Right atrium auricular region (tissue), 2 donors: Measurements from ENCODE around the gene DCAF15. TPM values are rescaled to one million over a fixed set of nuclear protein-coding genes. Genes with fewer than 3 reads are reported as not detected.

ENCODE experiments used
- DNase-seq: peaks from one replicate; pipeline ENCODE4 v3.0.0-alpha.2; 2019; ENCODE audit warnings: low spot score
- H3K27ac ChIP-seq, 2 donors: fragments of 200-600 bp; sonication (generic); 1 replicate in 1 of 2; 2 replicates in 1 of 2; pipeline ENCODE4 v1.5.1; 2016 to 2019
- H3K27me3 ChIP-seq, 2 donors: fragments of 200-600 bp; sonication (generic); one replicate each; pipeline versions ENCODE4 v1.5.1 to v1.6.0; 2017 to 2019
- H3K36me3 ChIP-seq: fragments of 200-600 bp; sonication (generic); one replicate; pipeline ENCODE4 v1.5.1; 2016
- H3K4me1 ChIP-seq, 2 donors: fragments of 200-600 bp; sonication (generic); one replicate each; pipeline versions ENCODE4 v1.5.1 to v1.6.0; 2017 to 2019
- H3K4me3 ChIP-seq, 2 donors: fragments of 200-600 bp; sonication (generic); 1 replicate in 1 of 2; 2 replicates in 1 of 2; pipeline ENCODE4 v1.5.1; 2017 to 2019; ENCODE audit warnings: mild to moderate bottlenecking in 1 of 2, moderate library complexity in 1 of 2
- H3K9me3 ChIP-seq, 2 donors: fragments of 200-600 bp; sonication (generic); one replicate each; pipeline ENCODE4 v1.5.1; 2019
- total RNA-seq, 2 donors: library from RNA; depleted of rRNA; stranded (reverse); fragments of >200 nt; gene quantifications; one replicate each; pipeline ENCODE4 v1.1.0, GENCODE V29; 2016
- TF ChIP-seq, protein P1 (sequence below), 2 donors: fragments of 200-600 bp; sonication (generic); IDR thresholded peaks; one replicate each; pipeline ENCODE4 v1.5.1; 2019; ENCODE audit warnings: antibody characterized with exemption in 2 of 2

Gene DCAF15
- total RNA-seq, 2 donors from 2014 or later = 10.6 to 12.2 TPM

DNA sequence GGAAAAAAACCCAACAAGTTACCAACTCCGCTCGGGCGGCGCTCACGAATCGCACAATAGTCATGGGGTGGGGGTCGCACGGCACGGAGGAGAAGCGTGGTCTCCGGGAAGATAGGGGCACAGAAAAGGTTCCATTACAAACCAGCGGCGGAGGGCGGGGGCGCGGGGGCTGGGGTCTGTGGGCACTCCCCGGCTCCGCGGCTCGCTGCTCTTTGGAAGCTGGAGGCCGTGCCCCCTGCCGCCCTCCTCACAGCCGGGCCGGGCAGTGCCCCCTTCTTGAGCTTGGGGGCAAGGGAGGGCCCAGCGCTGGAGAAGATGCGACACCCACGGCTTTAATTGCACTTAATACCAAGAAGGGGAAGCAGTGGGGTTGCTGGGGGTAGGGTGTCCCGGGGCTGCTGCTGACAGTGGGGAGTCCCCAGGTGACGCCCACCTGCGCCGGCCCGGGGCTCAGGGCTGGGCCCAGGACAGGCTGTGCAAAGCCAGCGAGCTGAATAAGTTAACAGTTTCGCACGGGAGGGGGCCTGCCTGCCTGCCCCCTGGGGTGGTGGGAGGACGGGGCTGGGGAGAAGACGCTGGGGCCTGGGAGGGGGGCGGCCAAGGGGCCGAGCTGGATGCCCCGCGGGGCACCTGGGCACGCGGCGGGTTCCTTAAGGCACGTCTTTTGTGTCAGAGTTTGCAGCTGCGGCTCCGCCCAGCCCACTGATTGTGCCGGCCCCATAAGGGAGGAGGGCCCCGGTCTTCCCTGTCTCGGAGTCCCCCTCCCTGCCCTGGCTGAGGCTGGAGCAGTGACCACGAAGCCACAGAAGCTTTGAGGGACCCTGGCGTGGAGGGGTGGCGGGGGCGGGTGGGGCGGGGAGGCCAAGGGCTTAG is 9.8 kb downstream of the DCAF15 start:
- Histone ChIP-seq H3K4me3 (peak overlapping the region in 1 of 2 donors; percentile 37), H3K27ac (no peak overlapping the region), H3K36me3 (peaks cover 50% of the 10 kb centered on the region), H3K27me3 (no peaks in the 10 kb centered on the region), H3K9me3 (no peaks in the 10 kb centered on the region), H3K4me1 (peaks cover 0 to 12% of the 10 kb centered on the region in 2 donors)
- no peak for DNase-seq
- TF ChIP-seq, protein P1, sequence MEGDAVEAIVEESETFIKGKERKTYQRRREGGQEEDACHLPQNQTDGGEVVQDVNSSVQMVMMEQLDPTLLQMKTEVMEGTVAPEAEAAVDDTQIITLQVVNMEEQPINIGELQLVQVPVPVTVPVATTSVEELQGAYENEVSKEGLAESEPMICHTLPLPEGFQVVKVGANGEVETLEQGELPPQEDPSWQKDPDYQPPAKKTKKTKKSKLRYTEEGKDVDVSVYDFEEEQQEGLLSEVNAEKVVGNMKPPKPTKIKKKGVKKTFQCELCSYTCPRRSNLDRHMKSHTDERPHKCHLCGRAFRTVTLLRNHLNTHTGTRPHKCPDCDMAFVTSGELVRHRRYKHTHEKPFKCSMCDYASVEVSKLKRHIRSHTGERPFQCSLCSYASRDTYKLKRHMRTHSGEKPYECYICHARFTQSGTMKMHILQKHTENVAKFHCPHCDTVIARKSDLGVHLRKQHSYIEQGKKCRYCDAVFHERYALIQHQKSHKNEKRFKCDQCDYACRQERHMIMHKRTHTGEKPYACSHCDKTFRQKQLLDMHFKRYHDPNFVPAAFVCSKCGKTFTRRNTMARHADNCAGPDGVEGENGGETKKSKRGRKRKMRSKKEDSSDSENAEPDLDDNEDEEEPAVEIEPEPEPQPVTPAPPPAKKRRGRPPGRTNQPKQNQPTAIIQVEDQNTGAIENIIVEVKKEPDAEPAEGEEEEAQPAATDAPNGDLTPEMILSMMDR (IDR thresholded peaks at IDR 0.05) = no peak

DNA sequence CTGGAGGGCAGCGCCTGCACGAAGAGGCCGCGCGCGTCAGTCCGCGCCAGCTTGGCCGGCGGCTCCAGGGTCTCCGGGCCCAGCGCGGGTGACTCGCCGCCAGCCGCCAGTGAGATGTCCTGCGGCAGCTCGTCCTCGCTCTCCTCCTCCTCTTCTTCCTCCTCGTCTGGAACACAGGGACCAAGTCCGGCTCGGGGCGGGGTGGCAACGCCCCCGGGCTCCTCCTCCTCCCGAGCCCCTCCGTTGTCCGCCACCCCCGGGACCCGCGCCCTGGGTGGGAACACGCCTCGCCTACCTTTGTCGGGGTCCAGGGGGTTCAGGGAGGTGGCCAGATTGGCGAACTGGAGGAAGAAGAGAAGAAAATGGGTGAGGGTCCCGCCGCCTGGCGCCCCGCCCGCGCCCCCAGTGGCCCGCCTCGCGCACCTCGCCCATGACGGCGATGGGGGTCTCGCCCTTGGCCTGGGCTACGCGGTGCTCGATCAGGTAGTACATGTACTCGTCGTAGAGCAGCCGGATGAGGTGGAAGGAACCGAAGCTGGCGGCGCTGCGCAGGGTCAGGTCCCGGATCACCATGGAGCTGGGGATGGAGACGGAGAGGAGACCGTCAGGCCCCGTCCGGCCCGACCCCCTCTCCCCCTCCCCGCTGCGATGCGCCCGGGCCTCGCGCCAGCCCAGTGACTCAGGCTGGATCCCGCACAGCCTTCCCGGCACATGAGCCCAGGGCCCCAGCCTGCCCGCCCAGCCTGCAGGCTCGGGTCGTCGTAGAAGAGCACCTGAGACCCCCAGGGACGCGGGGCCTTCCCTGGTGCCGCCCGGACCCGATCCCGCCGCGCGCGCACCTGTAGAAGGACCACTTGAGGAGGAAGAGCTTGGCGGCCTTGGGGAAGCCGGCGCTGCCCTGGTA is 10.6 kb downstream of the DCAF15 start:
- Histone ChIP-seq H3K36me3 (peaks cover 55% of the 10 kb centered on the region), H3K4me1 (peaks cover 0 to 3% of the 10 kb centered on the region in 2 donors), H3K9me3 (no peaks in the 10 kb centered on the region), H3K27me3 (no peaks in the 10 kb centered on the region), H3K27ac (peak overlapping the region in 1 of 2 donors; percentile 16), H3K4me3 (peak overlapping the region in 1 of 2 donors; percentile 37)
- DNase-seq = no peak
- TF ChIP-seq, protein P1 (IDR thresholded peaks at IDR 0.05) = no peak

DNA sequence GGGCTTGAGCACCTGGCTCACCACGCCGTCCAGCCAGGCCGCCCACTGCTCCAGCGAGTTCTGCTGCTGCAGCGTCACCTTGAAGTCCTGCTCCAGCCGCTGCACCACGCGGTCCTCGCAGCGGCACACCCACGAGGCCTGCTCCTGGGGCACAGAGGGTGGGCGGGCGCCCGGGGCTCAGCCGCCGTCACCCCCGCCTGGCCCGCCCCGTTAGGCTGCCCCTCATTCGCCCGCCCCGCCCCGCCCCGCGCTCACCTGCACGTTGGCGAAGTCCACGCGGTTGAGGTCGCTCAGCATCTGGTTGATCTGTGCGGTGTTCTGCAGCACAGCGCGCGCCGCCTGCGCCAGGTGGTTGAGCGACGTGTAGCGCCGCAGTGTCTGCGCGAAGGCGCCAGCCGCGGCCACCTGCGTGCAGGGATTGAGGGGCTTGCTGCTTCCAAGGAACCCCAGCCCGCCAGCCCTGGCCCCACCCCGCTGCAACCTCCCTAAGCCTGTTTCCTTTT is 11.3 kb downstream of the DCAF15 start:
- Histone ChIP-seq H3K27ac (no peak overlapping the region), H3K27me3 (no peaks in the 10 kb centered on the region), H3K36me3 (peaks cover 62% of the 10 kb centered on the region), H3K9me3 (no peaks in the 10 kb centered on the region), H3K4me1 (no peaks in the 10 kb centered on the region), H3K4me3 (no peak overlapping the region)
- TF ChIP-seq, protein P1 (IDR thresholded peaks at IDR 0.05) = no peak
- no peak for DNase-seq

DNA sequence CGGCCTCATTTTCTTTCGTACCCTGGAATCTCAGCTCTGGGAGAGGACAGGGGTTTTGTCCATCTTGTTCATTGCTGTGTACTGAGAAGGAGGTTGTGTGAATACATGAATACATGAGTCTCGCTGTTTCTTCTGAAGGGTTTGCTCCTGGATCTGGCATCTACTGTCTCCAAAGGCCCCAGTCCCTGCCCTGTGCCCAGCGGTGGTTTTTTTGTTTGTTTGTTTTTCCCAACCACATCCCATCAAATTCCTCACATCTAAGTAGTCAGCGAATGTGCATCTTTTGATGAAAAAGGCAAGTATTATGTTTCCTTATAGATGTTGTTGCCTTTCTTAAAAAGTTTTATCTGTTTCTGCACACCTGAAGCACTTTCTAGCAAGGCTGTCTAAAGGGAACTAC is 12.5 kb downstream of the DCAF15 start:
- no peak overlapping the region for H3K4me3 ChIP-seq
- no peaks in the 10 kb centered on the region for H3K27me3 ChIP-seq
- no peaks in the 10 kb centered on the region for H3K9me3 ChIP-seq
- no peaks in the 10 kb centered on the region for H3K4me1 ChIP-seq
- peaks cover 65% of the 10 kb centered on the region for H3K36me3 ChIP-seq
- no peak for DNase-seq
- H3K27ac ChIP-seq = no peak overlapping the region
- TF ChIP-seq, protein P1 (IDR thresholded peaks at IDR 0.05) = no peak

DNA sequence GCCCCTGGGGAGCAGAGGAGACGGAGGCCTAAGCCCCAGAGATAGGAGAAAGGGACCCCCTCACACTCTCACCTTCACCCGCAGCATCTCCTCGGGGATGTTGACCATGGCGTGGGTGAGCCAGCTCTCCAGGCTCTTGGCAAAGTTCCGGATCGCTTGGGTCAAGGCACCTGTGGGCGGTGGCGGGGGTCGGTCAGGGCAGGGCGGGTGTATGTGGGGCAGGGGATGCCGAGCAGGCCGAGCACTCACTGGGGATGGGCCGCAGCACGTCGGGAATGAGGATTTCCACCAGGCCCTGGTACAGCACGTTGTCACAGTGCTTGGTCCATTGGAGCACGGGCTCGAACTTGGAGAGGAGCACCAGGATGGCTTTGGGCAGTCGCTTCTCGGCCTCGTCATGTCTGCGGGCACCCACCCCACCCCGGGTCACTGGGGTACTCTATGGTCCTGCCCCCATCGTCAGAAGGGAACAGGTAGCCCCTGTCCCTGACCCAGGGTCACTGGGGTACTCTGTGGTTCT is 13.1 kb downstream of the DCAF15 start:
- TF ChIP-seq, protein P1 (IDR thresholded peaks at IDR 0.05) = no peak
- Histone ChIP-seq H3K4me1 (no peaks in the 10 kb centered on the region), H3K27me3 (no peaks in the 10 kb centered on the region), H3K27ac (no peak overlapping the region), H3K36me3 (peaks cover 64% of the 10 kb centered on the region), H3K4me3 (no peak overlapping the region), H3K9me3 (no peaks in the 10 kb centered on the region)
- no peak for DNase-seq
